Liver (tissue), 9 donors: Measurements from ENCODE around the gene CD81. TPM values are rescaled to one million over a fixed set of nuclear protein-coding genes. Genes with fewer than 3 reads are reported as not detected.
A peak's percentile ranks its signal among the peaks of the same experiment; 100 is the strongest.

ENCODE experiments used
- DNase-seq: peaks from one replicate; pipeline ENCODE4 v3.0.0-alpha.2; 2017; ENCODE audit warnings: low spot score
- H3K27ac ChIP-seq, 2 donors: one replicate each; pipeline ENCODE4 v1.7.0; 2013; ENCODE audit warnings: inconsistent platforms in 2 of 2, low read length in 2 of 2, control low read depth in 1 of 2, low read depth in 1 of 2, mild to moderate bottlenecking in 1 of 2
- H3K27me3 ChIP-seq, 4 donors: one replicate each; pipeline versions ENCODE4 v1.6.1 to v1.7.0; 2013; ENCODE audit warnings: low read length in 3 of 4, inconsistent platforms in 1 of 4, mild to moderate bottlenecking in 1 of 4, moderate library complexity in 1 of 4; ENCODE audit not compliant: control insufficient read depth in 4 of 4, insufficient read depth in 4 of 4
- H3K36me3 ChIP-seq, 4 donors: one replicate each; pipeline versions ENCODE4 v1.6.1 to v1.7.0; 2013; ENCODE audit warnings: low read length in 3 of 4, mild to moderate bottlenecking in 3 of 4, low read depth in 1 of 4, moderate library complexity in 1 of 4; ENCODE audit not compliant: control insufficient read depth in 4 of 4, insufficient read depth in 3 of 4
- H3K4me1 ChIP-seq, 4 donors: one replicate each; pipeline versions ENCODE4 v1.6.1 to v1.7.0; 2013; ENCODE audit warnings: low read length in 3 of 4, mild to moderate bottlenecking in 3 of 4, moderate library complexity in 1 of 4; ENCODE audit not compliant: control insufficient read depth in 4 of 4, insufficient read depth in 4 of 4
- H3K4me3 ChIP-seq, 3 donors: one replicate each; pipeline versions ENCODE4 v1.6.1 to v1.7.0; 2013; ENCODE audit warnings: low read length in 3 of 3, control low read depth in 1 of 3, low read depth in 1 of 3, mild to moderate bottlenecking in 1 of 3
- H3K9ac ChIP-seq, 2 donors: one replicate each; pipeline ENCODE4 v1.7.0; 2013; ENCODE audit warnings: low read length in 2 of 2, mild to moderate bottlenecking in 2 of 2, moderate library complexity in 2 of 2, control low read depth in 1 of 2, low read depth in 1 of 2
- H3K9me3 ChIP-seq, 4 donors: one replicate each; pipeline versions ENCODE4 v1.6.1 to v1.7.0; 2013; ENCODE audit warnings: low read length in 3 of 4; ENCODE audit not compliant: control insufficient read depth in 4 of 4
- ATF3 ChIP-seq: IDR thresholded peaks from 2 replicates; pipeline ENCODE4 v1.6.1; 2016; ENCODE audit warnings: antibody characterized with exemption
- CTCF ChIP-seq: fragments of 150-350 bp; IDR thresholded peaks from 2 replicates; pipeline ENCODE4 v1.5.1; 2017; ENCODE audit warnings: improper control_type of control experiment, low read depth, low read length; ENCODE audit not compliant: missing input control
- EGR1 ChIP-seq, 2 donors: IDR thresholded peaks; 2 replicates each; pipeline ENCODE4 v1.6.1; 2016 to 2018; ENCODE audit warnings: antibody characterized with exemption in 2 of 2, low read depth in 2 of 2
- FOXA1 ChIP-seq: IDR thresholded peaks from 2 replicates; pipeline ENCODE4 v1.6.1; 2016; ENCODE audit warnings: antibody characterized with exemption
- FOXA2 ChIP-seq: IDR thresholded peaks from 2 replicates; pipeline ENCODE4 v1.6.1; 2016; ENCODE audit warnings: antibody characterized with exemption
- GABPA ChIP-seq, 2 donors: IDR thresholded peaks in 1 of 2; conservative IDR thresholded peaks in 1 of 2; 2 replicates each; pipeline ENCODE4 v1.6.1; 2016; ENCODE audit warnings: antibody characterized with exemption in 2 of 2, mild to moderate bottlenecking in 1 of 2, moderate library complexity in 1 of 2
- HNF4A ChIP-seq, 2 donors: conservative IDR thresholded peaks; 2 replicates each; pipeline ENCODE4 v1.6.1; 2016; ENCODE audit warnings: antibody characterized with exemption in 2 of 2, mild to moderate bottlenecking in 2 of 2
- HNF4G ChIP-seq: IDR thresholded peaks from 2 replicates; pipeline ENCODE4 v1.6.1; 2016; ENCODE audit warnings: antibody characterized with exemption
- JUND ChIP-seq, 2 donors: IDR thresholded peaks; 2 replicates each; pipeline ENCODE4 v1.6.1; 2016; ENCODE audit warnings: antibody characterized with exemption in 2 of 2
- MAX ChIP-seq: IDR thresholded peaks from 2 replicates; pipeline ENCODE4 v1.6.1; 2016; ENCODE audit warnings: antibody characterized with exemption
- NR2F2 ChIP-seq: IDR thresholded peaks from 2 replicates; pipeline ENCODE4 v1.6.1; 2016; ENCODE audit warnings: antibody characterized with exemption
- RAD21 ChIP-seq, 2 donors: IDR thresholded peaks; 2 replicates each; pipeline ENCODE4 v1.6.1; 2016; ENCODE audit warnings: antibody characterized with exemption in 2 of 2, mild to moderate bottlenecking in 2 of 2
- REST ChIP-seq: IDR thresholded peaks from 2 replicates; pipeline ENCODE4 v1.6.1; 2016; ENCODE audit warnings: antibody characterized with exemption, mild to moderate bottlenecking
- RXRA ChIP-seq, 2 donors: IDR thresholded peaks; 2 replicates each; pipeline ENCODE4 v1.6.1; 2017 to 2018; ENCODE audit warnings: antibody characterized with exemption in 2 of 2, mild to moderate bottlenecking in 1 of 2
- SP1 ChIP-seq: IDR thresholded peaks from 2 replicates; pipeline ENCODE4 v1.6.1; 2018; ENCODE audit warnings: antibody characterized with exemption, mild to moderate bottlenecking
- TAF1 ChIP-seq: conservative IDR thresholded peaks from 2 replicates; pipeline ENCODE4 v1.6.1; 2016; ENCODE audit warnings: antibody characterized with exemption, mild to moderate bottlenecking
- YY1 ChIP-seq: IDR thresholded peaks from 2 replicates; pipeline ENCODE4 v1.6.1; 2016; ENCODE audit warnings: antibody characterized with exemption, mild to moderate bottlenecking
- ZBTB33 ChIP-seq: IDR thresholded peaks from 2 replicates; pipeline ENCODE4 v1.6.1; 2016; ENCODE audit warnings: antibody characterized with exemption
- WGBS: extraction: QIAGEN DNeasy Blood & Tissue Kit; methylation state at CpG from one replicate; pipeline ENCODE4 v1.1.7; 2013; 5-methylcytosine and 5-hydroxymethylcytosine counted together
- polyA plus RNA-seq, 2 donors: library from polyadenylated mRNA; stranded (reverse) in 1 of 2; unstranded in 1 of 2; fragments of 200-250 nt in 1 of 2; fragments of >200 nt in 1 of 2; fragmentation: Nextera tagmentation in 1 of 2; extraction: Ambion mirVana in 1 of 2; gene quantifications; one replicate each; pipeline versions ENCODE4 v1.2.1 to v1.2.3, GENCODE V29; 2013 to 2015
- total RNA-seq, 2 donors: library from RNA; depleted of rRNA; stranded (reverse); fragments of >200 nt; gene quantifications; one replicate each; pipeline ENCODE4 v1.2.3, GENCODE V29; 2014
- donor health status: healthy.
- donor health status: healthy.
- donor health status: healthy.
- donor health status: healthy.
- donor health status: healthy.

The CD81 gene
- total and polyA plus RNA-seq, 4 donors: 76.9 to 712 (median 164) TPM

GRCh38 chr11:2368178-2368850 lies 8.8 kb upstream of the CD81 start:
- TF ChIP-seq NR2F2 (no peak), EGR1 (IDR thresholded peaks at IDR 0.05; ENCODE audit: low read depth in 2 of 2) (no peak), HNF4A (conservative IDR thresholded peaks at IDR 0.05) (no peak), FOXA2 (no peak), TAF1 (no peak), SP1 (no peak), FOXA1 (no peak), MAX (no peak), ZBTB33 (no peak), YY1 (no peak), RXRA (IDR thresholded peaks at IDR 0.05) (no peak), ATF3 (no peak), GABPA (IDR thresholded peaks at IDR 0.05 in 1 of 2, conservative IDR thresholded peaks at IDR 0.05 in 1 of 2) (no peak), RAD21 (IDR thresholded peaks at IDR 0.05) (no peak), HNF4G (no peak), CTCF (no peak), REST (no peak), JUND (IDR thresholded peaks at IDR 0.05) (no peak)
- no peak overlapping the region for H3K4me3 ChIP-seq
- H3K27ac ChIP-seq: peak overlapping the region; percentile 16 to 91
- H3K4me1 ChIP-seq: peaks cover 11 to 38% (median 26%) of the 10 kb centered on the region in 4 donors
- 90% methylated on average over 7 of the region's 7 CpGs for WGBS
- H3K36me3 ChIP-seq: no peaks in the 10 kb centered on the region
- no peak for DNase-seq
- H3K27me3 ChIP-seq: no peaks in the 10 kb centered on the region
- H3K9me3 ChIP-seq: no peaks in the 10 kb centered on the region
- H3K9ac ChIP-seq: no peak overlapping the region
